ENCODE measurements around the gene RNF223. TPM values are rescaled to one million over a fixed set of nuclear protein-coding genes. Genes with fewer than 3 reads are reported as not detected.

Gene RNF223
- total and polyA plus RNA-seq, 4 donors, result 0.14 TPM; not detected in 3

DNA sequence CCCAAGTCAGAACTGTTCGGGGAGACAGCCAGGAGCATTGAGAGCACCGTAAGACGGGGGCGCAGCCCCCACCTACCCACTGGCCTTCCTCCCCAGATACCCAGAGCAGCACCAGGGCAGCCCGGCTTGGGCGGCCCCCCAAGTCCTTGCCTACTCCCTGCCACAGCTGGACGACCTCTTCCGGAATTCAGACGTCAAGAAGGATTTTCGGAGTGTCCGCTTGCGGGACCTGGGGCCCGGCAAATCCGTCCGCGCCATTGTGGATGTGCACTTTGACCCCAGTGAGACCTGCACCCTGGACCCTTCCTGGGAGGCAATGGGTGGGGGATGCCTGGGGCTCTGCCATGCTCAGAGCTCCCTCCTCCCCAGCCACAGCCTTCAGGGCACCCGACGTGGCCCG, 26.7 kb downstream of the RNF223 start:
- no peaks in the 10 kb centered on the region for H3K27me3 ChIP-seq (ENCODE audit: control insufficient read depth in 4 of 4, insufficient read depth in 4 of 4, low read length in 3 of 4)
- H3K4me3 ChIP-seq (ENCODE audit: low read depth in 1 of 3, low read length in 3 of 3), result no peak overlapping the region
- DNase-seq (ENCODE audit: low spot score), result no peak
- H3K9me3 ChIP-seq (ENCODE audit: control insufficient read depth in 4 of 4, low read length in 3 of 4), result no peaks in the 10 kb centered on the region
- WGBS, result 97% methylated on average over 19 of the region's 19 CpGs
- H3K4me1 ChIP-seq (ENCODE audit: control insufficient read depth in 4 of 4, insufficient read depth in 4 of 4, low read length in 3 of 4), result no peaks in the 10 kb centered on the region
- H3K9ac ChIP-seq (ENCODE audit: low read depth in 1 of 2, low read length in 2 of 2), result no peak overlapping the region
- no peak overlapping the region for H3K27ac ChIP-seq (ENCODE audit: low read depth in 1 of 2, low read length in 2 of 2)
- H3K36me3 ChIP-seq (ENCODE audit: control insufficient read depth in 4 of 4, insufficient read depth in 3 of 4, low read depth in 1 of 4, low read length in 3 of 4), result peaks cover 0 to 33% (median 8%) of the 10 kb centered on the region in 4 donors
- TF ChIP-seq HNF4G (IDR thresholded peaks at IDR 0.05), result no peak
- no peak for TF ChIP-seq TAF1 (conservative IDR thresholded peaks at IDR 0.05)
- TF ChIP-seq, protein P1, sequence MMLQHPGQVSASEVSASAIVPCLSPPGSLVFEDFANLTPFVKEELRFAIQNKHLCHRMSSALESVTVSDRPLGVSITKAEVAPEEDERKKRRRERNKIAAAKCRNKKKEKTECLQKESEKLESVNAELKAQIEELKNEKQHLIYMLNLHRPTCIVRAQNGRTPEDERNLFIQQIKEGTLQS (IDR thresholded peaks at IDR 0.05), result no peak
- TF ChIP-seq, protein P2, sequence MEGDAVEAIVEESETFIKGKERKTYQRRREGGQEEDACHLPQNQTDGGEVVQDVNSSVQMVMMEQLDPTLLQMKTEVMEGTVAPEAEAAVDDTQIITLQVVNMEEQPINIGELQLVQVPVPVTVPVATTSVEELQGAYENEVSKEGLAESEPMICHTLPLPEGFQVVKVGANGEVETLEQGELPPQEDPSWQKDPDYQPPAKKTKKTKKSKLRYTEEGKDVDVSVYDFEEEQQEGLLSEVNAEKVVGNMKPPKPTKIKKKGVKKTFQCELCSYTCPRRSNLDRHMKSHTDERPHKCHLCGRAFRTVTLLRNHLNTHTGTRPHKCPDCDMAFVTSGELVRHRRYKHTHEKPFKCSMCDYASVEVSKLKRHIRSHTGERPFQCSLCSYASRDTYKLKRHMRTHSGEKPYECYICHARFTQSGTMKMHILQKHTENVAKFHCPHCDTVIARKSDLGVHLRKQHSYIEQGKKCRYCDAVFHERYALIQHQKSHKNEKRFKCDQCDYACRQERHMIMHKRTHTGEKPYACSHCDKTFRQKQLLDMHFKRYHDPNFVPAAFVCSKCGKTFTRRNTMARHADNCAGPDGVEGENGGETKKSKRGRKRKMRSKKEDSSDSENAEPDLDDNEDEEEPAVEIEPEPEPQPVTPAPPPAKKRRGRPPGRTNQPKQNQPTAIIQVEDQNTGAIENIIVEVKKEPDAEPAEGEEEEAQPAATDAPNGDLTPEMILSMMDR (IDR thresholded peaks at IDR 0.05; ENCODE audit: low read depth, low read length, missing input control), result no peak
- no peak for TF ChIP-seq SP1 (IDR thresholded peaks at IDR 0.05)
- TF ChIP-seq MAX (IDR thresholded peaks at IDR 0.05), result no peak
- no peak for TF ChIP-seq JUND (IDR thresholded peaks at IDR 0.05)
- no peak for TF ChIP-seq REST (IDR thresholded peaks at IDR 0.05)
- TF ChIP-seq, protein P3, sequence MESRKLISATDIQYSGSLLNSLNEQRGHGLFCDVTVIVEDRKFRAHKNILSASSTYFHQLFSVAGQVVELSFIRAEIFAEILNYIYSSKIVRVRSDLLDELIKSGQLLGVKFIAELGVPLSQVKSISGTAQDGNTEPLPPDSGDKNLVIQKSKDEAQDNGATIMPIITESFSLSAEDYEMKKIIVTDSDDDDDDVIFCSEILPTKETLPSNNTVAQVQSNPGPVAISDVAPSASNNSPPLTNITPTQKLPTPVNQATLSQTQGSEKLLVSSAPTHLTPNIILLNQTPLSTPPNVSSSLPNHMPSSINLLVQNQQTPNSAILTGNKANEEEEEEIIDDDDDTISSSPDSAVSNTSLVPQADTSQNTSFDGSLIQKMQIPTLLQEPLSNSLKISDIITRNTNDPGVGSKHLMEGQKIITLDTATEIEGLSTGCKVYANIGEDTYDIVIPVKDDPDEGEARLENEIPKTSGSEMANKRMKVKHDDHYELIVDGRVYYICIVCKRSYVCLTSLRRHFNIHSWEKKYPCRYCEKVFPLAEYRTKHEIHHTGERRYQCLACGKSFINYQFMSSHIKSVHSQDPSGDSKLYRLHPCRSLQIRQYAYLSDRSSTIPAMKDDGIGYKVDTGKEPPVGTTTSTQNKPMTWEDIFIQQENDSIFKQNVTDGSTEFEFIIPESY (IDR thresholded peaks at IDR 0.05), result no peak
- TF ChIP-seq FOXA1 (IDR thresholded peaks at IDR 0.05), result no peak
- no peak for TF ChIP-seq EGR1 (IDR thresholded peaks at IDR 0.05; ENCODE audit: low read depth in 2 of 2)
- no peak for TF ChIP-seq YY1 (IDR thresholded peaks at IDR 0.05)

GRCh38 chr1:1046767-1047166, 27.3 kb downstream of the RNF223 start:
- no peak for DNase-seq (ENCODE audit: low spot score)
- Histone ChIP-seq H3K36me3 (ENCODE audit: control insufficient read depth in 4 of 4, insufficient read depth in 3 of 4, low read depth in 1 of 4, low read length in 3 of 4) (peaks cover 0 to 30% (median 8%) of the 10 kb centered on the region in 4 donors), H3K27me3 (ENCODE audit: control insufficient read depth in 4 of 4, insufficient read depth in 4 of 4, low read length in 3 of 4) (no peaks in the 10 kb centered on the region), H3K9ac (ENCODE audit: low read depth in 1 of 2, low read length in 2 of 2) (no peak overlapping the region), H3K4me3 (ENCODE audit: low read depth in 1 of 3, low read length in 3 of 3) (no peak overlapping the region), H3K9me3 (ENCODE audit: control insufficient read depth in 4 of 4, low read length in 3 of 4) (no peaks in the 10 kb centered on the region), H3K27ac (ENCODE audit: low read depth in 1 of 2, low read length in 2 of 2) (no peak overlapping the region), H3K4me1 (ENCODE audit: control insufficient read depth in 4 of 4, insufficient read depth in 4 of 4, low read length in 3 of 4) (no peaks in the 10 kb centered on the region)
- TF ChIP-seq JUND (IDR thresholded peaks at IDR 0.05), result no peak
- TF ChIP-seq, protein P1 (IDR thresholded peaks at IDR 0.05), result no peak
- no peak for TF ChIP-seq HNF4G (IDR thresholded peaks at IDR 0.05)
- no peak for TF ChIP-seq EGR1 (IDR thresholded peaks at IDR 0.05; ENCODE audit: low read depth in 2 of 2)
- no peak for TF ChIP-seq RAD21 (IDR thresholded peaks at IDR 0.05)
- no peak for TF ChIP-seq SP1 (IDR thresholded peaks at IDR 0.05)
- no peak for TF ChIP-seq NR2F2 (IDR thresholded peaks at IDR 0.05)
- TF ChIP-seq, protein P2 (IDR thresholded peaks at IDR 0.05; ENCODE audit: low read depth, low read length, missing input control), result no peak
- no peak for TF ChIP-seq RXRA (IDR thresholded peaks at IDR 0.05)
- TF ChIP-seq, protein P3 (IDR thresholded peaks at IDR 0.05), result no peak
- TF ChIP-seq FOXA2 (IDR thresholded peaks at IDR 0.05), result no peak
- 97% methylated on average over 26 of the region's 26 CpGs for WGBS

All from liver (tissue), 9 donors.